Right forelimb (tissue), 1 donor: Measurements from ENCODE around the gene TTC28.
A peak's percentile ranks its signal among the peaks of the same experiment; 100 is the strongest.

Experiments used
- DNase-seq: peaks from one replicate; pipeline ENCODE4 v3.0.0-alpha.2; 2018

Gene TTC28

DNA sequence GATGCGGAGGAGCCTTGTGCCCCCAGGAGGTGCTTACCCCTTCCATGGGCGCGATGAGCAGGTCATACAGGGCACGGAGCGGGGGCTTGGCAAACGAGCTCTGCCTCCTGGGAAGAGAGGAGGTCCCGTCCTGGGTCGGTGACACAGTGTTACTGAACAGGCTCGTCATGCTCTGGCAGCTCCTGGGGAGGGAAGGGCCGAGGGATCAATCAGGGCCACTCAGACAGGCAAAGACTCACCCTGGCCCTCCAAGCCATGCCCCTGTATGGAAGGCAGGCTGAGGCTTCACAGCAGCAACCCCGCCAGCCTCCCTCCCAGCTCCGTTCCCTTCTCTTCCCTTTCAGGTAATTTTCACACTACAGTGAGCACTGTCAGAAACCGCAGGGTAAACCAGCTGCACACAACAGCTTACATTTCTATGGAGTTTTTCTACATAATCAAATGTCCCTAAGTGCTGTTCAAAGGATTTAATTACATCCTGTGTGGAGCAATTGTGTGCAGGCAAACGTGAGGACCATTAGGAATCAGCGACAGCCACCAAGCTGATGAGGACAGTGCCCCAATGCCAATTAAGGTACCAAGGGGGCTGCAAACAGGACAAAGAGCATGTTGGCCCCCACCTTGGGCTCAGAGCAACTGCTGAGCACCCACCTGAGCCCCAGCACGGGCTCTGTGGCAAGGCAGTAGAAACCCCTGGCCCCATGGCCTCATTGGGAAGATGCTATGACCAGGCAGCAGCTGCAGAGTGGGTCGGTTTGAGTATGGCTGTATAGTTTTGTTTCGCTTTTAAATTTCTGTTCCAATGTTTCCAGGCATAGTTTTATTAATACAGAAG is 665.2 kb downstream of the TTC28 start:
- no peak for DNase-seq

DNA sequence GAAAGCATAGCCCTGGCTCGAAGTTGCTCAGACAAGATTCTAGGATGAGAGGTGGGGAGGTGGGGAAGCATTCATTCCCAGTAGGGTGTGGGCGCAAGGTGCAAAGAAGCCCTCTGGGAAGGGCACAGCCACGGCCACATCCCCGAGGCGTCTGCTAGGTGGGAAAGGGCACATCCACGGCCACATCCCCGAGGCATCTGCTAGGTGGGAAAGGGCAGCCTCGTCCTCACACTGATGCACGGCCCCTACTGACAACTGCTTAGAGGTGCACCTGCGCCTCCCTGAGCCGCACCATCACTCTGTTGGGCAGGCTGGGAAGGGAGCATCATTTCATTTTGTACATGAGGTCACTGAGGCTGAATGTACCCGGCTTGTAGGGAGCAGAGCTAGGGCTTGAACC is 666.0 kb downstream of the TTC28 start:
- no peak for DNase-seq

- no peak for DNase-seq
Measured at GRCh38 chr22:28012832-28013460, 666.7 kb downstream of the TTC28 start.

DNA sequence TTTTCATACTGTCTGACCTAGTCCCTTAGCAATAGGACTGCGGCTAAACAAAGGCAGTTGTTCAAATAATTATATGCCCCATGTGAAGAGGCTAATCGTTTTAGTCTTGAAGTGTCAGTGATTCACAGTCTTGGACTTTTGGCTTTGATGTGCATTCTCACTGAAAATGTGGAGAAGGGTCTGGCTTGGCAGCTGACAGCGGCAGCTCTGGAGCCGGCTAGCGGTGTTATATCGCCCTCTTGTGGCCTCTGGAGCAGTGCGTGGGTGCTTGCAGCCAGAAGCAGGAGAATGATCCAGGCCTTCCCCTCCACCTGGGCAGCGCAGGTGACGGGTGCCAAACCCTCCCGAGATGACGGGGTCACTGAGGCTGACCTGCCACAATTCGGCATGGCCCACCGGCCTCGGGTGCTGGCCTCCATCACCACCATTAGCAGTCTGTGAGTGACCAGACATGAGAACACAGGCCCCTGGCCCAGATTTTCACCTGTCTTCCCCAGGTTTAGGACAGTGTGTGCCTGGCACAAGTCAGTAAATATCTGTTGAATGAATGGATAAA is 670.3 kb downstream of the TTC28 start:
- DNase-seq: peak; percentile 89

- DNase-seq: no peak
Measured at GRCh38 chr22:28008649-28009048, 671.0 kb downstream of the TTC28 start.

DNA sequence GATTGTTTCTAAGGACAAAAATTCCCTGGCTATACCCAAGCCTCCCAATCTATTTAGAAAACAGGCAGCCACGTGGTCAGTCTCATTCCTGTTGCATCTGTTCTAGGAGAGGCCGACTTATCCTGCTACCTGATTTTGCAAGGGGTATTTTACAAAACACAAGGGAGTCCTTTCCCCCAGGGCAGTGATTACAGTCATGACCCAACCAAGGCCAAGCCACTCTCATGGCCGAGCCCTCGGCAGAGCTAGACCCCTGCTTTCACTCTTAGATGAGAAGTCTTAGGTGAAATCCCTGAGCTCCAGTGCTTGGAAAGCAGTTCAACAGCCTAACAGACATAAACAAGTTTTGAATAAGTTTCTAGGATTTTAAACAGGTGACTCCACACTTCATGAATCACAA is 671.6 kb downstream of the TTC28 start:
- DNase-seq: no peak

- DNase-seq: no peak
Measured at GRCh38 chr22:28006271-28006670, 673.4 kb downstream of the TTC28 start.

DNA sequence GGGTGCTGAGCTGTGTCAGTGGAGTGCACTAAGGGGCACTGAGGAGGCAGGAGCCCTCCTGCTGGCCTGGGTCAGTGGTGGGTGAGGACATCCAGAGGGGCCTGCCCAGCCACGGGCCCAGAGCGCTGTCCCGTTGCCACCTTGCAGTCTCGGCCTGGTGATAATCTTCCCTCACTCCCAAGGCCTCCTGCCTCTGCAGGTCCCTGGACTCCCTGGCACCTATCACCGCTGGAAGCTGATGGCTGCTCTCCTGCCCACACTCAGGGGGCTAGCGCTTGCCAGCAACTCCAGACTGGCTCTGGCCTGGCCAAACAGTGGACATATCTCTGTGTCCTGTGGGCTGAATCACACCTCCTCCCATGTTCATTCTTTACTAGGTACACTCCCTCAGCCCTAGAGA is 674.1 kb downstream of the TTC28 start:
- no peak for DNase-seq

GRCh38 chr22:28004021-28004420 is 675.6 kb downstream of the TTC28 start:
- DNase-seq: no peak

DNA sequence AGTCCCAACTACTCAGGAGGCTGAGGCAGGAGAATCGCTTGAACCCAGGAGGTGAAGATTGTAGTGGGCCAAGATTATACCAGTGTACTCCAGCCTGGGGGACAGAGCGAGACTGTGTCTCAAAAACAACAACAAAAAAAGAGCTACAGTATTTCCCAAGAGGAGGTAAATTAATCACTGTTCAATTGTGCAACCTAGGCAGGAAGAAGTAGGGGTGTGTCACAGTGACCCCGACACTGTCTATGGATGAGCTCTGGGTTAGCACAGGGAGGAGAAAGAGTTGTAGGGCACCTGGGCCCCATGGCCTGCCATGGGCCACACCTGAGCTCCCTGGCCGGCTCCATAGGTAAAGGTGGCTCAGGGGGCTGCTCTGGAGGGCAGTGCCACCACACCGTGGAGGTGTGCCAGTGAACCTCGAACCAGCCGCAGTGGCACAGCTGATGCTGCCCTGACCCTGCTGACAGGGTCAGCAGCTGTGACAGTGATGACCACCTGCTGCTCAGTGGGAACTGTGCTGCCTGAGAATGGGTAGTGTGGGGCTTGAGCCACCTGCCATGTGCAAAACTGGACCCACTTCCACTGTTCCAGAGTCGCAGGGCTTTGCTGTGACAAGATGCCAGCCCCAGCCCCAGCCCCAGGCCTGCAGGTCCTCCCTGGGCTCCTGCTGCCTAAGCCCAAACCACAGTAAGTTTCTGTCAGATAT is 676.6 kb downstream of the TTC28 start:
- no peak for DNase-seq

- DNase-seq: no peak
Measured at GRCh38 chr22:28002181-28002700, 677.4 kb downstream of the TTC28 start.

DNA sequence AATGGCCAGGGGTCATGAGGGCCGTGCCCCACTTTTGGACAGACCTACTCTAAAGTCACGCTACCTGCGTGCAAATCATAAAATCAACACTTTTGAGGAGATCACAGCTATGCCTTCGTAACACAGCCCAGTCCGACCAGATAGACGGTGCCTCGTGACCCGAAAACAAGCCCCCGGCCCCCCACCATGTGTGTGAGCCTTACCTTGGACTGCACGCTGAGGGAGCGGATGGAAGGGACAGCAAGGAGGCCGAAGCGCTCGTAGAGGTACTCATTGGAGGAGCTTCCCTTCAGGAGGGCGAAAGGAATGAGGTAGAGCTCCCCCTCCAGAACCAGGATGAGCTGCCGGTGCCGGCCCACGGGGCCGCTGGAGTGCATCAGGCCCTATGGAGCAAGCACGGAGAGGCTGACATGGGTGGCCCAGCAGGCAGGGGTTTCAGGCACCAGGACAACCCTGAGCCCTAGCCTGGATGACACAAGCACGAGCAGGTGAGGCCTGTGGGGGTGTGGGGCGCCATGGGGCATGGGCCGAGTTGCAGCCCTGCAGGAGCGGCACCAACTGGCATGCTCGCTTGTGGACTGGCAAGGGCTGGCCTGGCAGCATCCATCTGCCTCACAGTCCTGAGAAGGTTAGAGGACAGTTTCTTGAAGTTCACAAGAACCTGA is 678.3 kb downstream of the TTC28 start:
- no peak for DNase-seq

DNA sequence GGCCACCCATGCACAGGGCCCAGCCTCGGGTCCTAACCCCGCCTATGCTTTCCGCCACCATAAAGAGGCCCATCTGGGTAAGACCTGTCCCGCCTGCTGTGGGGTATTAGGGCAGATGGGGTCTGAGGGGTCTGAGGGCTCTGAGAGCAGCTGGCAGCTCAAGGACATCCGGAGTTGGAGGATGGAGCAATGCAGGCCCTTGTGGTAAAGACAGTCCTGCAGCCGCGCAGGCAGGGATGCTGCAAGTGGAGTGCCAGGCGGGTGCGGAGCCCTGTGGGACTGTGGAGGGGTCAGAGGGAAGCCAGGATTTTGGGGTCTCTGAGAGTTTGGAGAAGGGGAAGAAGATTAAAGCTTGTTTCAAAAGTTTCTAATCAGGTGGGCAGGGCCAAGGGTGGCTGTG is 679.3 kb downstream of the TTC28 start:
- DNase-seq: no peak

DNA sequence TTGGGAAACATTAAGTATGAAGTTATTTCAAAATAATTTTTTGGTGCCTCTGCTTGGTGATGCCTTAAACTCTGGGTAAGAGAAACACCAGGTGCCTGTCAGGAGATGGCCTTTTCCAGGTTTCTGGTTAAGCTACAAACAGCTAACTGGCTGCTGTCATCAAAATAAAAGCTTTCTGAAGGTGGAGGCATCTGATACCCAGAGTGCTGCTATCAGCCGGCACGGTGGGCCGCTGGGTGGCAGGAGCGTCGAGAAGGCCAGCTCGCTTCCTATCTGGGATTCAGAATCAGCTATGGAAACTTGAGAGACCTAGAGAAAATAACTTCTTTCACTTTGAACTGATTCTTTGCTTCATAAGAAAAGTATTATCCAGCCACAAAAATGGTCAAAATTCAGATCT is 679.8 kb downstream of the TTC28 start:
- DNase-seq: no peak

DNA sequence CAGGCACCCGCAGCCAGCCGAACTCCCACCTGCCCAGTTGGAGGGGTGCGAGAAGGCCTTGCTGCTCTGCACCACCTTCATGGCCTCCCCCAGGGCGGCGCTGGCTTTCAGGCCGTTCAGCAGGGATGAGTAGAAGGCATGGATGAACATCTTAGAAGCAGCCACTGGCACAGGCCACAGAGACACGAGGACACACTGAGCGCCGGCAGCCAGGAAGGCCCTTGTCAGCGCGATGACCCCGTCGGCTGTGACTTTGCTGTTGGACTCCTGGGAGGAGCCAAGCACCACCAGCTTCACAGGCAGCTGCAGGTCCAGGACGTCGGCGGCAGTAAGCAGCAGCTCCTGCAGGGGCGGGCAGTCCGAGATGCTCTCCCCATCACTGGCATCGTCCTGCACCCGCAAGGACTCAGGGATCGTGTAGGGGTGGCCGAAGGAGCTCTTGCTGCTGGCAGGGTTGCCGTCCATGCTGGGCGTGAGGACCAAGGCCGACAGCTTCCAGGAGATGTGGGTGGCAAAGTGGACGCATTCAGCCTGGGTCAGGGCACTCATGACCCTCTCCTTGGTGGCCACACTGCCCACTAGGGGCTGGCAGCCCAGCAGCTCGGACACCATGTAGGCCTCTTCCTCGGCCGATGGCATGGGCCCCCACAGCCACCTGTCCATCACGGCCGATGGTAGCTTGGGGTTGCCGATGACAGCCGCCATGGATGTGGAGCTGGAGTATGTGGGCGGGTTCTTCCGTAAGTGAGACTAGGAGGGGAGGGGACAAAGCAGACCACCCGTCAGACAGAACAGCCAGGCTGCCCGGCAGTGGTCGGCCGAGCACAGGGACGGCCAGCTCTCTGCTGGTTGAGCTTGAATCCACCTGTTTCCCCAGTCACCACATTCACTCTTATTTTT is 680.9 kb downstream of the TTC28 start:
- no peak for DNase-seq

- DNase-seq: no peak
Measured at GRCh38 chr22:27997538-27997937, 682.1 kb downstream of the TTC28 start.

- DNase-seq: no peak
Measured at GRCh38 chr22:27996981-27997380, 682.7 kb downstream of the TTC28 start.

DNA sequence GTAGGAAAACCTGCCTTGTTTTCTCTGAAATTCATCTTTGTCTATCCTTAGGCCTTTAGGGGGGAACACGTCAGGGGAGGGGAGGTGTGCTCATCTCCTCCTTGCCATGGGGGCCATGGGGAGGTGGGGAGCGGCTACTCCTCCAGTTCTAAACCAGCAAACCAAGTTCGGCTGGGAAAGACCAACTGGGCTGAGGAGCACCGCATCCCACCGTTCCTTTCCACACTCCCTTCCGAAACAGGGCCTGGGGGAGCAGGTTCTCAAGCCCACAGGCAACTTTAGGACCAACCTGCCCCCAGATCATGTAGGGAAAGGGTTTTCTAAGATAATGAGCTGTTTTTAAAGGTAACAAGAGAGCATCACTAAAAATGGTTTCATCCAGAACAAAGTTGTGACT is 683.1 kb downstream of the TTC28 start:
- DNase-seq: no peak

GRCh38 chr22:27995801-27996528 is 683.7 kb downstream of the TTC28 start:
- no peak for DNase-seq

DNA sequence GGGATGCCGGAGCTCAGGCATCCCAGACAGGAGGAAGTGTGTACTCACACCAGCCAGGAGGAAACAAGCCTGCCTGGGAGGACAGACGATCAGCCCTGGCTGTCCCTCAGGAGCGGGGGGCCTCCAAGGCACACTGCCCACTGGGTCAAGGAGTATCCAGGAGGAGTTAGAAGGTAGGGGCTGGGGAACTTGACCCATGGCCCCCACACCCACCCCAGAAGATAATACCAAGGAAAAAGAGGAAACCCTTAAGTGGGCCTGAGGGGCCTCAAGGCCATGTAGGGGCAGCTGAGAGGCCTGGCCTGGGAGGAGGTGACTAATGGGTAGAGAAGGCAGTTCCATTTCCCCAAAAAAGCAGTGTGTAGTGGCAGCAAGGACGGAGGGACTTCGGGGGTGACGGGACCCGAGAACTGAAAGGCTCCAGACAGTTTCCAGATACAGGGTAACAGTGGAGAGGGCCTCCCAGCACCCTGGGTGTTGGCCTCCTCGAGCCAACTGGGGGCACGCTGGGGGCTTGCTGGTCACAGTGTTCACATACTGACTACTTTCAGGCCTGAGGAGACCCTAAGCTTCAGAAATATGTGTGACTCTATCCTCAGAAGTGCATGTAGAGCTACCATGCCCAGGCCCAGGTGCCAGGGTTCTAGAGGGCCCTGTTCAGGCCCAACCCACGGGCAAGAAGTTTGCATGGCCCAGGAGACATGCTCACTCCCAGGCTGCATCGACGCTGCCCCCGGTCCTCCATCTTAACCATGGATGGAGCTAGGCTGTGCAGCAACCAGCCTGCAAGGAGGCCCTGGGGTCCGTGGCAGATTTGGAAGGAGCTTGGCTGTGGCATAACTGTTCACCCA is 684.9 kb downstream of the TTC28 start:
- DNase-seq: peak; percentile 25
